Measurements from ENCODE around the gene VPS26C.

VPS26C gene

GRCh38 chr21:37263827-37264600 is 3.1 kb downstream of the VPS26C start:
- DNase-seq = no peak

- DNase-seq = no peak
Measured at GRCh38 chr21:37259426-37259825, 7.7 kb downstream of the VPS26C start.

GRCh38 chr21:37257967-37258877 is 8.9 kb downstream of the VPS26C start:
- peak; percentile 47 for DNase-seq

GRCh38 chr21:37257511-37257966 is 9.6 kb downstream of the VPS26C start:
- DNase-seq = peak; percentile 23

GRCh38 chr21:37253991-37254390 is 13.1 kb downstream of the VPS26C start:
- DNase-seq = no peak

DNA sequence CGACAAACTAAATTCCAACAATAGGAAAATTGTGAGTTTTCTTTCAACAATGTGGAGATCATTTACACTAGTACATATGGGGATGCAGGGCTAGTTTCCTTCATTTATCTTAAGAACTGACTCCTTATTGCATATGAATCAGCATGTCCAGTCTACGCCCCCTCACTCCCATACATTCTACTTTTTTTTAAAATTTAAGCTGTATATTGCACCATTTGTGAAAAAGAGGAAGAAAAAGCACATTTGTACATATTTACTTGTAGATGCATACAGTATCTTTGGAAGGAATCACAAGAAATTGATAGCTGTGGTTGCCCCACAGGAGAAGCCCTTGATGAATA is 15.9 kb downstream of the VPS26C start:
- DNase-seq = peak; percentile 60

DNA sequence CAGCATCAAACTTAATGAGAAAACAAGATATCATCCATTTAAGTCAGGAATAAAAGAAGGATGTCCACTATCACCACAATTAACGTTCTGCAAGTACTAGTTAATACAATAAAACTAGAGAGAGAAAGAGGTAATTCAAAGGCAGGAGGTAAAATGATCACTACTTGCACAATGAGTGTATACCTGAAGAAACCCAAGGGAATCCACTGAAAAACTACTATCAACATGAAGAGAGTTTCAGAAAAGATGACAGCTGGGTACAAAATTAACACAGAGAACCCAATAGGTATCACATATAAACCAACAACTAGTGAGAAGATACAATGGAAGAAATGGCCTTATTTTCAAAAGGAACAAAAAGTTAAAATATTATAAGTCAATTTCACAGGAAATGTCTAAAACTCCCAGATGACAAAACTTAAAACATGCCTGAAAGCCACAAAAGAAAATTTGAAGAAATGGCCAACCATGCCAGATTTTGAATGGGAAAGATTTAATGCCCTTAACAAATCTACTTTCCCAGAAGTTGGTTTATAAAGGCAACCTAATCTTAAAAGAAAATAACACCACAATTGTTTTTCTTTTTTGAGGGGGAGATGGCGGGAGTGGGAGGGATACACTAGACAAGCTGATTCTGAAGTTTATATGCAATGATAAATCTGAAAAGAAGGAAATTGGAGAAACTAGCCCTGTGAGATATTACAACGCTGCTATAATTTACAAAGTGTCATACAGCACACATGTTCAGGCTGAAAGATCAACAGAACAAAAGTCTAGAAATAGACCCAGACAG is 17.8 kb downstream of the VPS26C start:
- no peak for DNase-seq

DNA sequence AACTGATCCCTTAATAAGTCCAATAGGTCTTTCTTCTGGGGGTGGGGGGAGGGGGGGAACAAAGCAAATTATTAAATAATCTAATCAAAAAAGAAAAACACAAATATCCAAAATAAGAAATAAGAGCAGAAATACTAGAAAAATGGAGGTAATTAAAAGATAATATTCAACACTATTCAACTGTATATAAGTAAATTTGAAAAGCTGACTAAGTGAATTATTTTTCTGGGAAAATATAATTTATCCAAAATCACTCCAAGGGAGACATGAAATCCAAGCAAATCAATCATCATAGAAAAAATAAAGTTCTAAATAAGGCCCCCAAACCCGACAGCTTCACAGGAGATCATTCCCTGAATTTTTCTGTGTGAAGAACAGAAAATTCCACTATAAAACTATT is 18.8 kb downstream of the VPS26C start:
- DNase-seq = no peak

DNA sequence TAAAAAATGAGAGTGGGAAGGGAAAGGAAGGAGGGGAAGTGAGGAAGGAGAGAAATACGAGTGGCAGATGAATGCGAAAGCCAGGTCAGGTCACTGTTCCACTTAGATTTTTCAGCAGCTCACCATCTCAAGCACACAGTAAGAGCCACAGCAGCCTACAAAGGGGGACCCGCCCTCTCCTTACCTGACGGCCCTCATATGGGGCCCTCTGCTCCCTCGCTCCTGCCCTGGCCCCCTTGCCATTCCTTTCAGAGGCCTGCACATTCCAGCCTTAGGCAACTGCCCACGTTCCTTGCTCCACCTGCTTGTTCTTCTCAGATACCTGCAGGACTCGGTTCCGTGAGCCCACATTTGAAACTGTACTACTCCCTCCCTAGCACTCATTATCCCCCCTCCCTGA is 22.0 kb downstream of the VPS26C start:
- no peak for DNase-seq

DNA sequence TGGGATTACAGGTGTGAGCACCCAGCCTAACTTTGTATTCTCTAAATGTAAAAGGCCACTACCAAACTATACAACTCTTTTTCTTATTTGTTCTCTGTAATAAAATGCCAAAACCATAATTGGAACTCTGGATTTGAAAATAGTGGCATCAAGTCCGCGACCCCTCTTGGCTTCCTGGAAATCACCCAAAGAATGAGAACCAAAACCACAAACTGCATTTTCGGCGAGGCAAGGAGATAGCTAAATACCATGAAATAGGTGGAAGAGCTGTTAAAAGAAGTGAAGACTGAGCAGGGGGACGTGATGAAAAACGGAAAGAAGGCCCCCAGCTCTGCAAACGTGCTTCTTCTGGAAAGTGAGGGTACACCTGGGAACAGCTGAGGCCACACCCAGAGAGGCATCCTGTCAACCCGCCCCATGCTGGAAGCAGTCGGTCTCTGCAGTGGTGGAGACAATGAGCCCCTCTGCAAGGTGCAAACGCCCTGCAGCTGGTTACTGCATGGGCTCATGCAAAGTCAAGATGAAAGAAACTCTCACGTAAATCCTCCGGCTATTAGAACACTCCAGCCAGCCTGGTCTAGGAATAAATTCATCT is 22.5 kb downstream of the VPS26C start:
- DNase-seq = no peak

- DNase-seq = no peak
Measured at GRCh38 chr21:37243961-37244360, 23.2 kb downstream of the VPS26C start.

- no peak for DNase-seq
Measured at GRCh38 chr21:37241426-37241825, 25.7 kb downstream of the VPS26C start.

DNA sequence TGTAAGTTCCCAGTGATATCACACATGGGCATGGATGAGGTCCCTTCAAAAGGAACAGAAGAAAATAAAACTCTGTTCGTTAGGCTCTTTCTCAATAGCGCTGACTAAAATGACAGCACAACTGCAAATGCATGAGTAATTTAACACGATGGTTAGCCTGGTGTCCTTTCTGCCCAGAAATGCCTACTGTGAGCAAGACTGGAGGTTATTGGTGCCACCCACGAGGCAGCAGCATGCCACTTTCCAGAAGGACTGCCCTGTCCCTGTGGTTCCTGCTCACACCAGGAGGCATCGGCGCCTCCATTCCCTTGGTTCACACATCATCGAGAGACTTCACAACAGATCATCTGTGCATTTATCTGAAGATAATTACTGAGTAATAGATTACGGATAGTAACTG is 26.2 kb downstream of the VPS26C start:
- no peak for DNase-seq

- DNase-seq = no peak
Measured at GRCh38 chr21:37237764-37238163, 29.4 kb downstream of the VPS26C start.

DNA sequence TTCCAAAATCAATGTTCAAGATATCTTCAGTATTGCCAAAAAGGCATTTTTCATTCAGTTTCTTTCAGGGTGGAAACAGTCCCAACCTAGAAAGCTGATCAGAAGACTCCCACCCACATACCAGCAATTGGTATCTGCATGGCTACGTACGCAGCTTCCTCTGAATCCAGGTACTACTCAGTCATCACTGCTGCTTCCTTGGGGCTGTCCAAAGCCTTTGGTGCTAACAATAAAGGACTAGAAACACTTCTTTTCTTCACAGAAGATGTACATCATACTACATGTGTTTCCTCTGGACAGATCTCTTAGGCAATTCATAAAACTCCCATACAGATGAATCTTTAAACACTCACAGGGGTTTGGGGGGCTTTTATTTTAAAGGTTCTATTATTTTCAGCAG is 29.8 kb downstream of the VPS26C start:
- no peak for DNase-seq

GRCh38 chr21:37233551-37234146 is 33.5 kb downstream of the VPS26C start:
- no peak for DNase-seq

GRCh38 chr21:37232274-37233018 is 34.7 kb downstream of the VPS26C start:
- no peak for DNase-seq

DNA sequence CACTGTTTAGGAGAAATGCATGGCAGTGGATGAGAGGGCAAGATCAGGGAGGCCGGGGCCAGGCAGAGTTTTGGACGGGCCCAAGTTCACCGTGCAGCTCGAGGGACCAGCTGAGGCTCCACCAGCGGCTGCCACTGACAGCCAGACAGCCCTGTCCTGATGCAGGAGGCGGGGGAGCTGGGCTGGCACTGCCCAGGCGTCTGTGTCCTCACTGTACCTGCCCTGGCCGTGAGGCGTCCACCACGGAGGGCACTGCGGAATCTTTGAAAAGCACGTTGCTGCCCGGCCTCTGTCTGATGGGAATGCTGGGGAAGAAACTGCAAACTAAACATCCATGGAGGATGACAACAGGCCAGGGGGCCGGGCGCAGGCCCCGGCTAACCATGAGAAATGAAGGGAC is 35.5 kb downstream of the VPS26C start:
- DNase-seq = no peak

DNA sequence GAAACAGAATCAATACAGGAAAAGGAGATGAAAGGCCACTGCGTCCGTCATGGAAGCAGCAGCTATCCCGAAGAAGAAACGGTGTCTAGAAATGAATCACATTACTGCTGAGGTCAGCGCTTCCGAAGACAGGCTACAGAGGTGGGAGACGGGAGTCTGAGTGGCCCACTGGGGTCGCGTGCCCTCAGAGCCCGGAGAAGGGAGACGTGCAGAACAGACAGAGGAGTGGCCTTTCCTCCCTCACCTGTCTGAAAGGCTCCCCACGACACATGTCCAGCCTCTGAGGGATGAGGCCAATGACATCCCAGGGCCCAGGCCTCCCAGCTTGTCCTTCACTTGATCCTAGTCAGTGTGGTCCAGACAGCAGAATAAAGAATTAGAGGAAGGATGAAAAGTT is 35.9 kb downstream of the VPS26C start:
- no peak for DNase-seq

- DNase-seq = no peak
Measured at GRCh38 chr21:37230632-37231248, 36.4 kb downstream of the VPS26C start.

- no peak for DNase-seq
Measured at GRCh38 chr21:37228003-37228400, 39.1 kb downstream of the VPS26C start.

All from SIG-M5 (cell line).